Spleen (tissue), 11 donors: Measurements from ENCODE around the gene HDAC9. TPM values are rescaled to one million over a fixed set of nuclear protein-coding genes. Genes with fewer than 3 reads are reported as not detected.

ENCODE experiments used
- DNase-seq: peaks from one replicate; pipeline ENCODE4 v3.0.0-alpha.2; 2020
- H3K27ac ChIP-seq, 8 donors: fragments of 200-600 bp; sonication (generic) in 7 of 8; 1 replicate in 4 of 8; 2 replicates in 4 of 8; pipeline versions ENCODE4 v1.5.0 to v1.8.0; 2016 to 2021; ENCODE audit warnings: inconsistent platforms in 4 of 8, mild to moderate bottlenecking in 4 of 8, moderate library complexity in 1 of 8
- H3K27me3 ChIP-seq, 7 donors: fragments of 200-600 bp; sonication (generic) in 6 of 7; replicated peaks in 1 of 7; 1 replicate in 4 of 7; 2 replicates in 3 of 7; pipeline versions ENCODE4 v1.5.0 to v1.8.0; 2016 to 2021; ENCODE audit warnings: inconsistent platforms in 3 of 7, mild to moderate bottlenecking in 1 of 7
- H3K36me3 ChIP-seq, 6 donors: fragments of 200-600 bp; sonication (generic) in 5 of 6; 1 replicate in 4 of 6; 2 replicates in 2 of 6; pipeline versions ENCODE4 v1.5.0 to v1.8.0; 2016 to 2021; ENCODE audit warnings: inconsistent platforms in 2 of 6
- H3K4me1 ChIP-seq, 6 donors: fragments of 200-600 bp; sonication (generic) in 5 of 6; 1 replicate in 3 of 6; 2 replicates in 3 of 6; pipeline versions ENCODE4 v1.5.0 to v1.8.0; 2016 to 2021; ENCODE audit warnings: inconsistent platforms in 3 of 6
- H3K4me3 ChIP-seq, 8 donors: fragments of 200-600 bp; sonication (generic) in 7 of 8; 1 replicate in 4 of 8; 2 replicates in 4 of 8; pipeline versions ENCODE4 v1.5.0 to v1.8.0; 2016 to 2021; ENCODE audit warnings: inconsistent platforms in 4 of 8, mild to moderate bottlenecking in 4 of 8, moderate library complexity in 2 of 8
- H3K9me3 ChIP-seq, 8 donors: fragments of 200-600 bp; sonication (generic) in 7 of 8; 1 replicate in 4 of 8; 2 replicates in 4 of 8; pipeline versions ENCODE4 v1.5.0 to v1.8.0; 2016 to 2021; ENCODE audit warnings: inconsistent platforms in 4 of 8
- CTCF ChIP-seq, 11 experiments: fragments of 200-600 bp in 7 of 11; fragments of 450-650 bp in 4 of 11; sonication (generic) in 4 of 11; IDR thresholded peaks in 8 of 11; conservative IDR thresholded peaks in 3 of 11; 1 replicate in 7 of 11; 2 replicates in 4 of 11; pipeline versions ENCODE4 v1.4.0 to v1.8.0; 2016 to 2021; ENCODE audit warnings: antibody characterized with exemption in 11 of 11, inconsistent platforms in 4 of 11, mild to moderate bottlenecking in 1 of 11
- POLR2A ChIP-seq, 3 donors: fragments of 450-650 bp; IDR thresholded peaks; one replicate each; pipeline ENCODE4 v1.5.1; 2017; ENCODE audit warnings: antibody characterized with exemption in 3 of 3, mild to moderate bottlenecking in 1 of 3
- POLR2AphosphoS5 ChIP-seq, 3 donors: sonication (generic); formaldehyde crosslinking; IDR thresholded peaks; one replicate each; pipeline ENCODE4 v1.5.1; 2017; ENCODE audit warnings: antibody characterized with exemption in 3 of 3
- WGBS, 5 donors: extraction: QIAGEN DNeasy Blood & Tissue Kit in 3 of 5; methylation state at CpG; one replicate each; pipeline versions ENCODE4 v1.1.5 to v1.1.7; 2013 to 2018; 5-methylcytosine and 5-hydroxymethylcytosine counted together
- intact Hi-C: fragments of 100-400 bp; cut with DNase I; formaldehyde crosslinking; loops from one replicate; pipeline ENCODE4 v1.15.0; 2023; ENCODE audit warnings: low total_unique reads
- polyA plus RNA-seq, 3 donors: library from polyadenylated mRNA; stranded (reverse); fragments of 200-250 nt; gene quantifications; one replicate each; pipeline ENCODE4 v1.2.1, GENCODE V29; 2013
- total RNA-seq, 7 donors: library from RNA; depleted of rRNA in 3 of 7; stranded (reverse); fragments of >200 nt in 3 of 7; fragmentation: NEBNext Ultra II Directional in 4 of 7; extraction: Animal tissue kit (Norgen Biotek cat#: 25700) in 4 of 7; gene quantifications; one replicate each; pipeline versions ENCODE4 v1.1.0 to v1.2.1, GENCODE V29; 2016 to 2021
- donor health status: healthy with polysubstance abuse.
- donor health status: DM: no; HTN: no; CAD: no; lungs with moderate emphysema.
- donor health status: DM: no; HTN: no; CAD: no.
- donor health status: Bipolar disorder and iron deficiency.
- donor health status: healthy.
- donor health status: DM: no; HTN: no; CAD: no.
- donor health status: DM: yes; HTN: yes; CAD: no.

The HDAC9 gene
- total and polyA plus RNA-seq, 10 donors, result 15.9 to 100 (median 66.1) TPM

GRCh38 chr7:18457832-18458231 is 37.7 kb upstream of the HDAC9 start:
- no peak overlapping the region for H3K27ac ChIP-seq
- peaks cover 0 to 27% (median 15%) of the 10 kb centered on the region in 6 donors for H3K4me1 ChIP-seq
- H3K27me3 ChIP-seq, result no peaks in the 10 kb centered on the region
- intact Hi-C loops, result no loop called here
- 43 to 69% (median 59%) methylated on average over 6 of the region's 6 CpGs for WGBS, 5 donors
- no peaks in the 10 kb centered on the region for H3K9me3 ChIP-seq
- H3K36me3 ChIP-seq, result no peaks in the 10 kb centered on the region
- no peak for DNase-seq
- no peak overlapping the region for H3K4me3 ChIP-seq
- TF ChIP-seq CTCF (IDR thresholded peaks at IDR 0.05 in 8 of 11, conservative IDR thresholded peaks at IDR 0.05 in 3 of 11) (no peak), POLR2AphosphoS5 (IDR thresholded peaks at IDR 0.05) (no peak), POLR2A (IDR thresholded peaks at IDR 0.05) (no peak)

- Histone ChIP-seq H3K4me1 (peaks cover 0 to 27% (median 15%) of the 10 kb centered on the region in 6 donors), H3K27ac (no peak overlapping the region), H3K36me3 (no peaks in the 10 kb centered on the region), H3K9me3 (no peaks in the 10 kb centered on the region), H3K4me3 (no peak overlapping the region), H3K27me3 (no peaks in the 10 kb centered on the region)
- intact Hi-C loops, result no loop called here
- TF ChIP-seq CTCF (IDR thresholded peaks at IDR 0.05 in 8 of 11, conservative IDR thresholded peaks at IDR 0.05 in 3 of 11) (no peak), POLR2A (IDR thresholded peaks at IDR 0.05) (no peak), POLR2AphosphoS5 (IDR thresholded peaks at IDR 0.05) (no peak)
- 42 to 62% (median 55%) methylated on average over 5 of the region's 5 CpGs for WGBS, 5 donors
- DNase-seq, result no peak
Observed at GRCh38 chr7:18458830-18459229, 36.7 kb upstream of the HDAC9 start.

- Histone ChIP-seq H3K27ac (no peak overlapping the region), H3K9me3 (no peaks in the 10 kb centered on the region), H3K4me1 (peaks cover 0 to 27% (median 15%) of the 10 kb centered on the region in 6 donors), H3K4me3 (peak overlapping the region in 1 of 8 donors; percentile 1), H3K36me3 (no peaks in the 10 kb centered on the region), H3K27me3 (no peaks in the 10 kb centered on the region)
- DNase-seq, result no peak
- intact Hi-C loops, result no loop called here
- WGBS, 5 donors, result 68 to 74% (median 74%) methylated on average over 5 of the region's 5 CpGs
- TF ChIP-seq POLR2AphosphoS5 (IDR thresholded peaks at IDR 0.05) (no peak), POLR2A (IDR thresholded peaks at IDR 0.05) (no peak), CTCF (IDR thresholded peaks at IDR 0.05 in 8 of 11, conservative IDR thresholded peaks at IDR 0.05 in 3 of 11) (no peak)
Observed at GRCh38 chr7:18459484-18460245, 35.9 kb upstream of the HDAC9 start.

- 72 to 82% (median 76%) methylated on average over 3 of the region's 3 CpGs for WGBS, 5 donors
- TF ChIP-seq CTCF (IDR thresholded peaks at IDR 0.05 in 8 of 11, conservative IDR thresholded peaks at IDR 0.05 in 3 of 11) (no peak), POLR2A (IDR thresholded peaks at IDR 0.05) (no peak), POLR2AphosphoS5 (IDR thresholded peaks at IDR 0.05) (no peak)
- Histone ChIP-seq H3K9me3 (no peaks in the 10 kb centered on the region), H3K27ac (no peak overlapping the region), H3K27me3 (no peaks in the 10 kb centered on the region), H3K4me3 (no peak overlapping the region), H3K4me1 (peaks cover 0 to 32% (median 15%) of the 10 kb centered on the region in 6 donors), H3K36me3 (no peaks in the 10 kb centered on the region)
- DNase-seq, result no peak
- intact Hi-C loops, result no loop called here
Observed at GRCh38 chr7:18461785-18462467, 33.6 kb upstream of the HDAC9 start.
